Thoracic aorta (tissue), 2 donors: ENCODE measurements around the gene NEK10. TPM values are rescaled to one million over a fixed set of nuclear protein-coding genes. Genes with fewer than 3 reads are reported as not detected.

Source experiments
- ATAC-seq: fragments of 150-250 bp; one replicate; pipeline ENCODE4 v1.8.0; 2017; ENCODE audit warnings: low read depth; ENCODE audit not compliant: insufficient number of reproducible peaks, low FRiP score
- DNase-seq: peaks from one replicate; pipeline ENCODE4 v3.0.0-alpha.2; 2020; ENCODE audit warnings: low spot score
- H3K27ac ChIP-seq, 2 donors: fragments of 200-600 bp; sonication (generic); 1 replicate in 1 of 2; 2 replicates in 1 of 2; pipeline ENCODE4 v1.5.1; 2016; ENCODE audit warnings: mild to moderate bottlenecking in 2 of 2, moderate library complexity in 2 of 2
- H3K27me3 ChIP-seq: fragments of 200-600 bp; sonication (generic); replicated peaks from 2 replicates; pipeline ENCODE4 v1.6.0; 2016; ENCODE audit warnings: mild to moderate bottlenecking; ENCODE audit not compliant: insufficient read depth
- H3K36me3 ChIP-seq: fragments of 200-600 bp; sonication (generic); one replicate; pipeline ENCODE4 v1.5.1; 2016
- H3K4me1 ChIP-seq, 2 donors: fragments of 200-600 bp; sonication (generic); 1 replicate in 1 of 2; 2 replicates in 1 of 2; pipeline versions ENCODE4 v1.5.1 to v1.6.0; 2016; ENCODE audit warnings: low read depth in 2 of 2, mild to moderate bottlenecking in 1 of 2; ENCODE audit not compliant: control insufficient read depth in 1 of 2
- H3K4me3 ChIP-seq: fragments of 200-600 bp; sonication (generic); 2 replicates; pipeline ENCODE4 v1.5.1; 2016; ENCODE audit warnings: mild to moderate bottlenecking
- H3K9me3 ChIP-seq: fragments of 200-600 bp; sonication (generic); 2 replicates; pipeline ENCODE4 v1.5.1; 2016
- total RNA-seq, 2 donors: library from RNA; depleted of rRNA; stranded (reverse); fragments of >200 nt; gene quantifications; one replicate each; pipeline versions ENCODE4 v1.1.0 to v1.2.3, GENCODE V29; 2016
- TF ChIP-seq, protein P1 (sequence below): fragments of 200-600 bp; sonication (generic); IDR thresholded peaks from one replicate; pipeline ENCODE4 v1.5.1; 2019; ENCODE audit warnings: antibody characterized with exemption

The NEK10 gene
- total RNA-seq, 2 donors from 2014 or later: 0.68 to 21.4 TPM

DNA sequence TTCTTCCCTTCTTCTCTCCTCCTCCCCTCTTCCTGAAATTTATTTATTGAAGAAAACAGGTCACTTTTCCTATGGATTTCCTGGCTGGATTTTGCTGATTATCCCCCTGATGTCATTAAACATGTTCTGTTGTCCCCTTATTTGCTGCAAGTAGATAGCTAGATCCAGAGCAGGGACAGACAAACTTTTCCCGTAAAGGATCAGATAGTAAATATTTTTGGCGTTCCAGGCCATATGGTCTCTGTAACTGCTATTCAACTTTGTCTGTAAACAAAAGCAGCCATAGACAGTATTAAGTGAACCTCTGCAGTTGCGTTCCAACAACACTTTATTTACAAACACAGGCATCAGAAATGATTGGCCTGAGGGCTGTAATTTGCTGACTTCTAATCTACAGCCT lies 241.3 kb downstream of the NEK10 start:
- no peak for ATAC-seq
- Histone ChIP-seq H3K27ac (no peak overlapping the region), H3K36me3 (no peaks in the 10 kb centered on the region), H3K27me3 (no peaks in the 10 kb centered on the region), H3K4me1 (no peaks in the 10 kb centered on the region), H3K4me3 (no peak overlapping the region), H3K9me3 (no peaks in the 10 kb centered on the region)
- DNase-seq: no peak
- TF ChIP-seq, protein P1, sequence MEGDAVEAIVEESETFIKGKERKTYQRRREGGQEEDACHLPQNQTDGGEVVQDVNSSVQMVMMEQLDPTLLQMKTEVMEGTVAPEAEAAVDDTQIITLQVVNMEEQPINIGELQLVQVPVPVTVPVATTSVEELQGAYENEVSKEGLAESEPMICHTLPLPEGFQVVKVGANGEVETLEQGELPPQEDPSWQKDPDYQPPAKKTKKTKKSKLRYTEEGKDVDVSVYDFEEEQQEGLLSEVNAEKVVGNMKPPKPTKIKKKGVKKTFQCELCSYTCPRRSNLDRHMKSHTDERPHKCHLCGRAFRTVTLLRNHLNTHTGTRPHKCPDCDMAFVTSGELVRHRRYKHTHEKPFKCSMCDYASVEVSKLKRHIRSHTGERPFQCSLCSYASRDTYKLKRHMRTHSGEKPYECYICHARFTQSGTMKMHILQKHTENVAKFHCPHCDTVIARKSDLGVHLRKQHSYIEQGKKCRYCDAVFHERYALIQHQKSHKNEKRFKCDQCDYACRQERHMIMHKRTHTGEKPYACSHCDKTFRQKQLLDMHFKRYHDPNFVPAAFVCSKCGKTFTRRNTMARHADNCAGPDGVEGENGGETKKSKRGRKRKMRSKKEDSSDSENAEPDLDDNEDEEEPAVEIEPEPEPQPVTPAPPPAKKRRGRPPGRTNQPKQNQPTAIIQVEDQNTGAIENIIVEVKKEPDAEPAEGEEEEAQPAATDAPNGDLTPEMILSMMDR: no peak

DNA sequence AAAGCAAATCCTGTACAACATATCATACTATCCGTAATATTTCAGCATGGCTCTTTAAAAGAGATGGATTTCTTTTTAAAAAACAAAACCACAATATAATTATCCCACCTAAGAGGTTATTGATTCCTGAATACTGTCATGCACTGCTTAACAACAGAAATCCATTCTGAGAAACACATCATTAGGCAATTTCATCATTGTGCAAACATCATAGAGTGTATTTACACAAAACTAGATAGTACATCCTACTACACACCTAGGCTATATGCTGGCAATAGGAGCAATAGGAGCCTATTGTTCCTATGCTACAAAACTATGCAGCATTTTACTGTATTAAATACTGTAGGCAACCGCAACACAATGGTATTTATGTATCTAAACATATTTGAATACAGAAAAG lies 242.0 kb downstream of the NEK10 start:
- no peaks in the 10 kb centered on the region for H3K36me3 ChIP-seq
- H3K4me1 ChIP-seq: no peaks in the 10 kb centered on the region
- DNase-seq (no peak), ATAC-seq (no peak)
- TF ChIP-seq, protein P1: no peak
- no peaks in the 10 kb centered on the region for H3K27me3 ChIP-seq
- no peak overlapping the region for H3K27ac ChIP-seq
- no peaks in the 10 kb centered on the region for H3K9me3 ChIP-seq
- H3K4me3 ChIP-seq: no peak overlapping the region

DNA sequence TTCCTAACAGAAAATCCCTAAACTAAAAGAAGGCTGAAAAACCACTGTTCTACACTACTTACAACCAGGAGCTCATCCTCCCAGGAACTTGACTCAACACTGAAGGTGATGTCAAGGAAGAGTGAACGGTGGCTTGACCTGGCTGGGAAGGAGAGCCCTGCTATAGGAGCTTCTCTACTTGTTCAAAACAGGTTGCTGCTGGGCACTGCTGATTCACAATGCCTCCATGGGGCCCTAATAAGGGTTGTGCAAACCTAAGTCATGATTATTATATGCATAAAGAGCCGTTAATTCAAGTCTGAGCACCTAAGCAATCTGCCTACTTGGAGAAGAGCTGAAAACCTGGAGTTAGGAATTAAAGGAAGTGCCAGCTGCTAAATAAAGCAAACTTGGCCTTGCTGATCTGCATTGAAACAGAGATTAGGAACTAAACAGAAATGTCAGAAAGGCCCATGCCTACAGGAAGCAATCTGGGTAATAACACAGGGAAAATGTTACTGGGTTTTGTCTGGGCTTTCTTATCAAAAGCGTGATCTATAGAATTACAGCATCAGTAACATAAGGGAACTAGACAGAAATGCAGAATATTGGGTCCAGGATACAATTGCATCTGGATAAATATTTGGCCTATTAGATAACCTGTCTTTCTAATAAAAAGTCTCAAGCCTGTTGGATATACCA lies 243.2 kb downstream of the NEK10 start:
- H3K27ac ChIP-seq: no peak overlapping the region
- H3K27me3 ChIP-seq: no peaks in the 10 kb centered on the region
- H3K36me3 ChIP-seq: no peaks in the 10 kb centered on the region
- H3K4me3 ChIP-seq: no peak overlapping the region
- H3K9me3 ChIP-seq: no peaks in the 10 kb centered on the region
- DNase-seq: no peak
- no peak for ATAC-seq
- H3K4me1 ChIP-seq: no peaks in the 10 kb centered on the region
- TF ChIP-seq, protein P1: no peak

DNA sequence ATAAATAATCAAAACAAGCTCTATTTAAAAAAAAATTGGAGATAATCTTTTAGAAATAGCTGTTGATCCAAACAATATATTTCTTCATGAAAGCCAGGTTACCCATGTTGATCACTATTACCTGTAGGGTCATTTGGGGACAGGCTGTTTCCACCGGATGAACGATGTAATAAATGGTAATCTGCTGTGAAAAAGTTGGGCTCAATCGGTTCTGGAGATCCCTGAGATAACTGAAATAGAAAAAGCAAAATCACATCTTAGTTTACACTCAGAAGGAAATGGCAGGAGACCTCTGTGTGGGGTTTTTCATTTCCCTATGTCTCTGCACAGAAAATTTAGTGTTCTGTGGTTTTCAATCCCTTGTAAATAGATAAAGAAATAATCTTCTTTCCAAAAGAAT lies 249.5 kb downstream of the NEK10 start:
- H3K4me1 ChIP-seq: no peaks in the 10 kb centered on the region
- DNase-seq: no peak
- no peak for ATAC-seq
- TF ChIP-seq, protein P1: no peak
- H3K36me3 ChIP-seq: no peaks in the 10 kb centered on the region
- no peak overlapping the region for H3K27ac ChIP-seq
- H3K9me3 ChIP-seq: no peaks in the 10 kb centered on the region
- H3K27me3 ChIP-seq: no peaks in the 10 kb centered on the region
- no peak overlapping the region for H3K4me3 ChIP-seq

DNA sequence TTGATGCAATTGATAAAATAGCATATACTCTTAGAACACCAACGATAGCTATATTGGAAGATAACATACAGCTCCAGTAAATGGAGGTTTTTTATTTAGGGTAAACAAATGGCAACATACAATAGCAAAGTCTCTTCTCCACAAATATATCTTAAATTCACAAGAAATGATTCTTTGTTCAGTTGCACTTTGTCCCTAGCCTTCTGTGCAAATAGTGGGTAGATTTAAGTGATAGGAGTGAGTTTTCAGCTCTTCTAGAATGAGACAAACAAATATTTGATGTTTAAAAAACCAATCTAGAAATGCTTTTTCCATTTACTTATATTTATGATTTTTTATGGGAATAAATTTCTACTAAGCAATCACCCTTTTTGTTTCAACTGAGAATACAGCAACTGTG lies 253.8 kb downstream of the NEK10 start:
- no peaks in the 10 kb centered on the region for H3K27me3 ChIP-seq
- H3K4me3 ChIP-seq: no peak overlapping the region
- ATAC-seq (no peak), DNase-seq (no peak)
- no peaks in the 10 kb centered on the region for H3K9me3 ChIP-seq
- peaks cover 0 to 2% of the 10 kb centered on the region in 2 donors for H3K4me1 ChIP-seq
- no peak overlapping the region for H3K27ac ChIP-seq
- no peaks in the 10 kb centered on the region for H3K36me3 ChIP-seq
- TF ChIP-seq, protein P1: no peak
